Renal pelvis (tissue), 4 donors: ENCODE measurements around the gene SEMA5A. TPM values are rescaled to one million over a fixed set of nuclear protein-coding genes. Genes with fewer than 3 reads are reported as not detected.

Source experiments
- DNase-seq: peaks from one replicate; pipeline ENCODE4 v3.0.0-alpha.2; 2013
- polyA plus RNA-seq, 3 donors: library from polyadenylated mRNA; unstranded; fragments of 120-200 nt; gene quantifications; one replicate each; pipeline ENCODE4 v1.2.1, GENCODE V29; 2013; ENCODE audit not compliant: insufficient read length in 3 of 3

The SEMA5A gene
- polyA plus RNA-seq, 3 donors, result 32.5 to 44.8 (median 42.8) TPM

GRCh38 chr5:9059920-9060691, 485.8 kb downstream of the SEMA5A start:
- no peak for DNase-seq

DNA sequence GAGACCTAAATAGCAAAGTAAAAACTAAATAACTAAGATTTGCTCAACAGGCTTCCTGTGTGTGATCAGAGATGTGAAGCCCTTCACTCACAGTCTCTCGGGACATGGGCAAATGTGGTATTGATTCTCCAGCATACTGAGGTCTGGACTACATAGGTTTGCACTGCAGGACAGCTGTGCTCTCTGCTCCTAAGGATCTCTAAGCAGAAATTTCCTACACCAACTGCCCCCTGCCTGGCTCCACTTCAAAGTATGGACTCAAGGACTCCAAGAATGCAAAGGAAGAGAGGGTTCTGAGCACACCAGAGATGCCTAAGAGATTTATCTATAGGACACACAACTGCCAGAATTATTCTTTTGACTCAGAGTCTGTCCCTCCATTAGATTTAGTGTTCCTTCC, 487.2 kb downstream of the SEMA5A start:
- no peak for DNase-seq

DNA sequence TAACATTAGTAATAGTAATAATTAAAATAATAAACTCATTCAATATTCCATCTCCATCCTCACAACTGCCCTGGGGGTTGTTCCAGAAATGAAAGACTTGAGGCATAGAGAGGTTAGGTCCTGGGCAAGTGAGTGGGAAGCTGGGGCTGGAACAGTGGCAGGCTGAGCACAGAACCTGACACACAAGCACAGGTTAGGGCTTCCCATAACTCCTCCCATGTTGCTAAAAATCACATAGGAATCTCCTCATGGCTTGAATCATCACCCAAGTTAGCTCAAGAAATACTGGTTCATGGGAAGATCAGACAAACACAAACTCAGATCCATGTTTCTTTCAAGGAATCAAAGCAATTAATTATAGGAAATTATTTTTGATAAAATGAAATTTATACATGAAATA, 487.7 kb downstream of the SEMA5A start:
- DNase-seq, result no peak

- DNase-seq, result no peak
Measured at GRCh38 chr5:9057406-9058000, 488.4 kb downstream of the SEMA5A start.

- DNase-seq, result no peak
Measured at GRCh38 chr5:9056046-9056445, 489.8 kb downstream of the SEMA5A start.

DNA sequence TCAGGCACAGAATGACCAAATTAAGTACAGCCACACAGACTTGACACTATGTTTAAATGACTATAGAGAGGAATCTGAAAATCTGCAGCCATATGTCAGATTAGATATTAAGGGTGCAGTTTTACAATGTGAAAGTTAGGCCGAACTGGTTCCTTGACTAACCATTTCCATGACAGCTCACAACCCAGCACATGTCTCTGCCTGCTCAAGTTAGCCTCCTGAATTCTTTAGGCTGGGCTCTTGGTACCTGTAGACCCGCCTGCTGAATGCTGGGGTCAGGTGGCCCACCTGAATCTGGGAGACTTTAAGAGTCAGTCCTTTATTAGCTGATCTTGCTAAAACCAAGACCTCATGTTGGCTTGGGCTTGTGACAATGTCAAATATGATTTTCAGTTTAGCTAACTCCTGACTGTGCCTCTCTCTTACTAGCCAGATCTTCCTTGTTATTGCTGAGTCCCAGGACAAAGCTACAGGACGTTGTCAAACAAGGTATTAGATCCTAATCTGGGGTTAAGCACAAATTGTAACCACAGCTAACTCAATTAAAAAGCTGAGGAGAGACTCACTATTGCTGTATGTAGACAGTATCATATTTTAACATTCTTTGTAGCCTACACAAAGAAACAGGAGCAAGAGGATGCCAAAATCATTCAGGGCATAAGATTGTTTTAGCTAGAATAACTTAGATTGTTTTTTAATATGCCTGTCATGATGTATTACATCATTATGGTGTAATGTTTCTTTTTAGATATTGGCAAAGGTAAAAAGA, 490.9 kb downstream of the SEMA5A start:
- no peak for DNase-seq

DNA sequence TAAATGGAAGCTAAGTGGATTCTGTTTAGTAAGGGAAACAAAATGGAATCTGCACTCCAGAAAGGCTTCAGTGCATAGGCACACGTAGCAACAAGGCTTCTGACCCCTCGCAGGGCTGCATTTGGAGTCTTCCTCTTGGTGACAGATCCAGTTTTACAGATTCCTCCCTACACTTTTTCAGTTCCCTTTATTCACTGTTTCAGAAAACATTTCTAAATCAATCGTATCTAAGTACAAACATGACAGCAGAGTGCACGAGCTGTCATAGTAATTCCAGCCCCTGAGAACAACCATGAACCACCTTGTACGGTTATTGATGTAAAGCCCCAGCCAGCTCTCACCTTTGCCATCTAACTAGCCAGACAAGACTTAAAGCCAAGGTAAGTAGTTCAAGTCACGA, 491.6 kb downstream of the SEMA5A start:
- no peak for DNase-seq

- no peak for DNase-seq
Measured at GRCh38 chr5:9052421-9052820, 493.5 kb downstream of the SEMA5A start.

GRCh38 chr5:9051779-9052178, 494.1 kb downstream of the SEMA5A start:
- DNase-seq, result no peak

DNA sequence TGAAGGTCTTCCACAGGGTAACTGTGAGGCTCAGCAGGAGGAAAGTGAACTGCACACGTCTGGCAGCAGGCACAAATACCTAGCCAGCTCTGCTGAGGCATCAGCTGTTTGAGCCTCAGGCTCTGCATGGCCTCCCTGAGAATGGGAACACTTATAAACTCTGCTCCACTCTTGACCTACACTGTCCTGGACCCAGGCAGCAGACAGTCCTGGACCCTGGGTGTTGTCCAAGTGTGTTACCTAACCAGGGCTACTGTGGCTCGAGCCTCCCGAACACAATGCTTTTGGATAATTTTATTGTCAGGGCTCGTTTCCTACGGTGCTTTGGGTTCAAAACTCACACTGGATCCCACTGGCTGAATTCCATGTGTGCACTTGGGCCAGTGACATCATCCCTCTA, 497.9 kb downstream of the SEMA5A start:
- DNase-seq, result no peak

GRCh38 chr5:9046756-9047481, 499.0 kb downstream of the SEMA5A start:
- no peak for DNase-seq

DNA sequence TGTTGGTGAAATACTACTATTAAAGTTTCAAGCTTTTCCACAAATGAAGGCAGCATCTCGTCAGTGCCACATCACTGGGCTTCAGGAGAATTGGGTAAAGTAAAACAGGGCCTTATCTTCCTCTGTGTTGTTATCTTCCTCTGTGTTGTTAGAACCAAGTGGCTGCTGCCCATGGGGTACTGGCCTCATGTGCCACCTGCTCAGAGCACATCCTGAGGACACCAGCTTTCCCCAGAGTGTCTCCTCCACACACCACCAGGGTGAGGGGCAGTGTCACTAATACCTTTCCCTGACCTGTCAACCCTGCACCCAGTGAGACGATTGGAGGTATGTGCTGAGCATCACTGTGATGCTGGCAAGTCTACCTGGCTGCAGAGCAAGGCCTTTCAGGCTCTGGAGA, 499.9 kb downstream of the SEMA5A start:
- DNase-seq, result no peak

GRCh38 chr5:9042241-9042640, 503.6 kb downstream of the SEMA5A start:
- DNase-seq, result no peak

DNA sequence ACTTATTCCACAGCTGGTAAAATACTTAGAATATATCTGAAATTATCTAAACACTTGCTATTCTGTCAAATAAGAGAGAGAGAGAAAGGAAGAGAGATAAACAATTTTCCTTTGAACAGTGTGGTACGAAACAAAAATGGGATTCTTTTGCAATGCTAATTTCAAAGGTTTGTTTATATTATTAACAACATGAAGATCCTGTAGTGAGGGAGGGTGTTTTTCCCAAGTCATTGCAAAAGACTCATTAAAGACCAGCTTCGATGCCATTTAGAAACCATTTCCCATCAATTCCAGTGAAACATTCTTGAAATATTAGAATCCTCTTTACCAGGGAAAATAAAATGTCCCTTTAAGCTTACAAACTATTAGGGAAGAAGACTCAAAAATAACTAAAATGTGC, 505.4 kb downstream of the SEMA5A start:
- DNase-seq, result no peak

DNA sequence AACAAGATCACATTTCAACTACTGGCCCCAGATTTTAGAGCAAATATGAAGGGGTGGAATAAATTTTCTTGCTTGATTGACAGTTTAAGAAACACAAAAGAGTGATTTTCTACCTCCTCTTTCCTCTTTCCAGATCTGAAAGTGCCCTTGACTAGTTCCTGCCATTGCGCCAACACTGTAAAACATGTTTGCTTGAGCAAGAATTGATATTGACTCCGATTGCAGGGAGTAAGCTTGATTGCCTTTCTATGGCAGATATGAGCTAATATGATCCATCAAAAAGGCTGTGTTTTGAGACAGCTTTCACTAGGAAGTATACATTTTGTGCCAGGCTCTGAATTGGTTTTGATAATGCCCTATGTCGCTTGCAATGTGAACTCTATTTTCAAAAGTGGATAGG, 508.8 kb downstream of the SEMA5A start:
- DNase-seq, result no peak

DNA sequence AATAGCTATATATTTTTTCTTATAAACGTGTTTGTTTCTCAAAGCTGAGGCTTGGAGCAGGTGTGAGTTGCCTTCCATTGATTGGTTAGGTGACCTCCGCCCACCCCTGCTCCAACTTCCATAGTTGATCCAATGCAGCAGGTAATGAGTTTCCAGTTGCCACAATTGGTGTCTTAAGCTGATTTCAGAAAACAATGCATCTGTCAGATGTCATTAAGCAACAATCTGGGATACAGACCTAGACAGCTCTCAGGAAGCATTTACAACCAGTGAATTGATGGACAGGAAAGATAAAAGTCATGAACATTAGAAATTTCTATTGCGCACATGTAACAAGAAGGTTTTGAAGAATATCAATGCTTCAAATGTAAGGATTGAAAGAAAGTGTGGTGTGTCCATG, 510.5 kb downstream of the SEMA5A start:
- DNase-seq, result no peak

GRCh38 chr5:9034649-9035048, 511.2 kb downstream of the SEMA5A start:
- DNase-seq, result no peak

DNA sequence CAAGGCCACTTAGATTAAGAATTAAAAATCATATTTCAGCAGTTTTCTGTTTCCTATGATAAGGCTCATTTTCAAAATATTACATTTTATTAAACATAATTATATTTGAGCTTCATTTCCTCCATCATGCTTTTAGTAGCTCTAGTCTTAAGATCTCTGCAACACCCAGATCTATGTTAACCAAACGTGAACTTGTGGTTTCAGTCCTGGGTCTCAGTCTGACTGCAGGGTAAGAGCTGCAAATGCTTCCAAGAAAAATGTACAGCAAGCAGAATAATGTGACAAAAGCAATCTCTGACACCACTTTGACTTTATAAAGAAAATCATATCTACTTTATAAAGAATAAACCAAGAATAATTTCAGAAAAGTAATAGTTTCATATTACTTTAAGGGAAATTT, 512.4 kb downstream of the SEMA5A start:
- DNase-seq, result no peak

DNA sequence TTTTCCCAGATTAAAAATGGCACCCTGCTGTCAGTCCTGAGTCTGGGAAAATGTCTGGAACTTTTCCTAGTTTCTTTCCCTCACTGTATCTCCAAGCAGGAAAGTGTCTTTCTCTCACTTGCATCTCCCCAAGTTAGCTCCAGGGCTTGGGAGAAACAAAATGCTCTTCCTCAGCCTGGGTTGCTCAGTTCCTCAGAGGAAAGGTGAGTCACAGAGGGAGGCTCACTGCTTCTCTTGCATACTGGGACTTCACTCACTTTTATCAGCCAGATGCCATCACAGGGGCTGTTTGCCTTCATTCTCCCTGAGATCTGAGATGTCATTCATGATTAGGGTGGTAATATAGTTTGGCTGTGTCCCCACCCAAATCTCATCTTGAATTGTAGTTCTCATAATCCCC, 519.9 kb downstream of the SEMA5A start:
- DNase-seq, result no peak

GRCh38 chr5:9020996-9021395, 524.9 kb downstream of the SEMA5A start:
- no peak for DNase-seq

DNA sequence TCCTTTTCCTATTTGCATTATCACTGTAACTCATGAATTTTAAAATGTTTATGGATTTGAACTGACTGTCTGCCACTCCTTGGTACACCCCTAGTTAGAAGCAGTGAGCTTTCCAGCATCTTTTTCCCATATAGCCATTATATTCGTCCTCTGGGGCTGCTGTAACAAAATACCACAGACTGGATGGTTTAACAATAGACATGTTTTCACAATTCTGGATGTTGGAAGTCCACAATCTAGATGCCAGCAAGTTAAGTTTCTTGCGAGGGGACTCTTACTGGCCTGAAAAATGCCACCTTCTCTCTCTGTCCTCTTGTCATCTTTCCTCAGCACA, 530.0 kb downstream of the SEMA5A start:
- DNase-seq, result no peak

DNA sequence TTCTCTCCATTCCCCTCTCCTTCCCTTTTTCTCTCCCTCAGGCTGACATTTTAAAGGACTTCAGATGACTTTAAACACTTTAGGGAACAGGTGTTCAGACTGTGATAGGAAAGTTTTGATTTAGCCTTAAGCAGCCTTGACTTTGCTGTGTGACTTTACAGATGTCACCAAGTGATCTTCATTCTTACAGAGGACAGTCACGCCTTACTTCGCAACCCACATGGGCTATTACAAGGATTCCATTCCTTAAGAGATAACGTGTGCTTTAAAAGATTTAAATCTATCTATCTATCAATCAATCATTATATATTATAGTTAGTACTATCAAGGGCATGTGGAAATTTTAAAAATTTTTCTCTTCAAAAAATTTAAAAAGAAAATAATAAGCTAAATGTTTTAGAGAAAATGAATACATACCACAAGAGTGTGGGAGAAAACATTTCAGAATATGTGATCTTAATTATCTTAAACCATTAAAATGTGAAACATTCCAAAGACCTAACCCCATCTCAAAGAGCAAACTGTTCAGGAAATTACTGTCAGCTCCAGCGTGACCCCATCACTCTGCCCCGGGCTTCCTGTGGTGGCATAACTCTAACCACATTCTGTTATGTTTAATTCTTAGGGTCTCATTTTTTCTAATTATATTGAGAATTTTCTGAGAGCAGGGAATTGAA, 530.5 kb downstream of the SEMA5A start:
- no peak for DNase-seq
